Measurements from ENCODE around the gene PTPN11. TPM values are rescaled to one million over a fixed set of nuclear protein-coding genes. Genes with fewer than 3 reads are reported as not detected.

PTPN11 gene
- total and polyA plus RNA-seq, 10 of the 15 experiments (the other 5 are each of a cell fraction or from before 2014, with no cell fraction given), result 14.6 to 85.2 (median 58.6) TPM

GRCh38 chr12:112473056-112473455 is 54.3 kb downstream of the PTPN11 start:
- Histone ChIP-seq H2AFZ (ENCODE audit: control insufficient read depth, low read depth, low read length) (no peak overlapping the region), H3K4me3 (no peak overlapping the region), H3K9me3 (replicated peaks; ENCODE audit: control insufficient read depth, insufficient read depth, low read length) (no peaks in the 10 kb centered on the region; the same call in 2 of the 3 replicates), H3K4me1 (ENCODE audit: control insufficient read depth, insufficient read depth, low read length) (no peaks in the 10 kb centered on the region), H4K20me1 (ENCODE audit: control insufficient read depth, insufficient read depth) (no peaks in the 10 kb centered on the region), H3K9ac (ENCODE audit: control insufficient read depth, insufficient read depth, low read length) (no peak overlapping the region), H3K27me3 (replicated peaks in 1 of 2; ENCODE audit: control insufficient read depth in 2 of 2, insufficient read depth in 2 of 2, low read length in 1 of 2) (no peaks in the 10 kb centered on the region), H3K36me3 (ENCODE audit: control insufficient read depth in 2 of 2, insufficient read depth in 2 of 2, low read length in 1 of 2) (peaks cover 6 to 25% of the 10 kb centered on the region in 2 experiments; a peak in 3 of 4 replicates), H3K79me2 (ENCODE audit: control insufficient read depth, insufficient read depth, low read length) (no peaks in the 10 kb centered on the region), H3K4me2 (ENCODE audit: control insufficient read depth, insufficient read depth) (no peak overlapping the region), H3K27ac (ENCODE audit: control insufficient read depth, insufficient read depth) (no peak overlapping the region)
- peak; percentile 40; the same call in 1 of the 3 replicates for ATAC-seq
- in situ Hi-C loops (cut with MboI), result no loop called here
- ChIA-PET POLR2A (no interaction called here), SMC1A (ENCODE audit: uncharacterized antibody, unreplicated experiment) (interaction anchor here (1.8 kb wide), 1 partner anchor 9 kb away, joined by 8 read pairs; no protein-coding TSS in a partner anchor), CTCF (interaction anchor here (1.0 to 2.1 kb wide), 3 partner anchors 10 to 23 kb away, joined by 3 to 9 read pairs (median 3); no protein-coding TSS in a partner anchor), RAD21 (ENCODE audit: unreplicated experiment) (interaction anchor here (1.5 kb wide), 1 partner anchor 10 kb away, joined by 6 read pairs; no protein-coding TSS in a partner anchor)
- no peak for FAIRE-seq
- no TSS peak for BruUV-seq (replicated peaks)
- intact Hi-C loops (cut with micrococcal nuclease; ENCODE audit: unreplicated experiment), result no loop called here
- 79% methylated on average over 4 of the region's 4 CpGs for WGBS (ENCODE audit: insufficient coverage, insufficient replicate concordance, low lambda C conversion rate, missing lambda C conversion rate)
- DNase-seq (ENCODE audit: low read depth, low spot score), result no peak
- TF ChIP-seq SKIL (IDR thresholded peaks at IDR 0.05; ENCODE audit: low read depth, poor library complexity, severe bottlenecking) (no peak), IRF5 (IDR thresholded peaks at IDR 0.05; ENCODE audit: borderline replicate concordance) (no peak), ZBTB4 (CRISPR knock-in tag; IDR thresholded peaks at IDR 0.05) (no peak), RUNX3 (IDR thresholded peaks at IDR 0.05; ENCODE audit: low read length) (0 out of 2 replicates have a peak, but pooled peaks have one; percentile 13), CTCF (IDR thresholded peaks at IDR 0.05 in 2 of 3, conservative IDR thresholded peaks at IDR 0.05 in 1 of 3; ENCODE audit: control insufficient read depth in 2 of 3, extremely low read depth in 1 of 3, insufficient read depth in 1 of 3, low read depth in 3 of 3, low read length in 3 of 3) (peak in 2 of 3 experiments; percentile 22 to 42; a peak in 3 of 6 replicates), MLLT1 (IDR thresholded peaks at IDR 0.05) (no peak), RELB (IDR thresholded peaks at IDR 0.05; ENCODE audit: low read depth) (no peak)

All from GM12878 (cell line).